B cell (primary cell): ENCODE results near the gene PANK1.

Experiments
- EZH2 ChIP-seq: IDR thresholded peaks from 2 replicates; pipeline ENCODE4 v1.6.1; 2012; ENCODE audit warnings: borderline replicate concordance, low read depth, mild to moderate bottlenecking, moderate library complexity, low read length; ENCODE audit not compliant: insufficient read depth, poor library complexity, severe bottlenecking
- TF ChIP-seq, protein P1 (sequence below): fragments of 200-600 bp; IDR thresholded peaks from one replicate; pipeline ENCODE4 v1.8.0; 2022; ENCODE audit warnings: antibody characterized with exemption, mild to moderate bottlenecking

DNA sequence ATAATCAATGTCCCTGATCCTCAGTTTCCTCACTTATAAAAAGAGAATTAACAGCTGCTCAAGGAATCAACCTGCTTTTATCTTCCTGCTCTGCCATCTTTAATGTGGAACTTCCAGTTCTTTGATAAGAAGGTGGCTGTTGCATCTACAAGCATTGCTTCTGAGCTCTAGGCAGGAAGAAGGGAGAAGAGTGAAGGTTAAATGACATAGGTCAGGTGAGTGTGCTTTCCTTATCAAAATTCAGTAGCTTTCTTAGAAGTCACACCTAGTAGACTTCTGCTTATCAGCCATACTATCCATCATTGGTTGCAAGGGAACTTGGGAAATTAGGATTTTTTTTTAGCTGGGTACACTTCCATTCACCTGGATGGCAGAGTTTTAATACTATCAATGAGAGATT is 32.3 kb upstream of the PANK1 start:
- no peak for TF ChIP-seq EZH2
- TF ChIP-seq, protein P1, sequence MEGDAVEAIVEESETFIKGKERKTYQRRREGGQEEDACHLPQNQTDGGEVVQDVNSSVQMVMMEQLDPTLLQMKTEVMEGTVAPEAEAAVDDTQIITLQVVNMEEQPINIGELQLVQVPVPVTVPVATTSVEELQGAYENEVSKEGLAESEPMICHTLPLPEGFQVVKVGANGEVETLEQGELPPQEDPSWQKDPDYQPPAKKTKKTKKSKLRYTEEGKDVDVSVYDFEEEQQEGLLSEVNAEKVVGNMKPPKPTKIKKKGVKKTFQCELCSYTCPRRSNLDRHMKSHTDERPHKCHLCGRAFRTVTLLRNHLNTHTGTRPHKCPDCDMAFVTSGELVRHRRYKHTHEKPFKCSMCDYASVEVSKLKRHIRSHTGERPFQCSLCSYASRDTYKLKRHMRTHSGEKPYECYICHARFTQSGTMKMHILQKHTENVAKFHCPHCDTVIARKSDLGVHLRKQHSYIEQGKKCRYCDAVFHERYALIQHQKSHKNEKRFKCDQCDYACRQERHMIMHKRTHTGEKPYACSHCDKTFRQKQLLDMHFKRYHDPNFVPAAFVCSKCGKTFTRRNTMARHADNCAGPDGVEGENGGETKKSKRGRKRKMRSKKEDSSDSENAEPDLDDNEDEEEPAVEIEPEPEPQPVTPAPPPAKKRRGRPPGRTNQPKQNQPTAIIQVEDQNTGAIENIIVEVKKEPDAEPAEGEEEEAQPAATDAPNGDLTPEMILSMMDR: no peak
